Measurements from ENCODE around the gene SOX6. TPM values are rescaled to one million over a fixed set of nuclear protein-coding genes. Genes with fewer than 3 reads are reported as not detected.

Gene SOX6
- total and polyA plus RNA-seq, 2 experiments from 2014 or later, result 0.03 to 0.66 TPM

DNA sequence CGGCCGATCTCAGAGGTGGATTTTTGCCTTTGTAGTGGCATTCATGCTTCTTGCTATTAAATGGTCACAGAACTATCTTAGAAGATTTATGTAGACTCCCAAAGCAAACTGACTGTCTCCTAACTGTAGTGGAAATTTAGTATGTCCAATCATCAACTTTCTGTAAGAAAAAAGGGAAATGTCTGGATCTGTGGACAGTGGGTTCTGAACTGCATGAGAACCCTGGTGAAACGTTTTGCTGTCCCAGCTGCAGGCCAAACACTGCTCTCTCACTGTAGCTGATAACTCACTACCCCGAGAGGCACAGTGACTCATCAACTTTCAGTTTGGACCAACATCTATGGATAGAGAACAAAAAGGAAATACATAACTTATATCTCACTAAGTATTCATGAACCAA lies 387.1 kb downstream of the SOX6 start (continued):
- TF ChIP-seq, protein P1, sequence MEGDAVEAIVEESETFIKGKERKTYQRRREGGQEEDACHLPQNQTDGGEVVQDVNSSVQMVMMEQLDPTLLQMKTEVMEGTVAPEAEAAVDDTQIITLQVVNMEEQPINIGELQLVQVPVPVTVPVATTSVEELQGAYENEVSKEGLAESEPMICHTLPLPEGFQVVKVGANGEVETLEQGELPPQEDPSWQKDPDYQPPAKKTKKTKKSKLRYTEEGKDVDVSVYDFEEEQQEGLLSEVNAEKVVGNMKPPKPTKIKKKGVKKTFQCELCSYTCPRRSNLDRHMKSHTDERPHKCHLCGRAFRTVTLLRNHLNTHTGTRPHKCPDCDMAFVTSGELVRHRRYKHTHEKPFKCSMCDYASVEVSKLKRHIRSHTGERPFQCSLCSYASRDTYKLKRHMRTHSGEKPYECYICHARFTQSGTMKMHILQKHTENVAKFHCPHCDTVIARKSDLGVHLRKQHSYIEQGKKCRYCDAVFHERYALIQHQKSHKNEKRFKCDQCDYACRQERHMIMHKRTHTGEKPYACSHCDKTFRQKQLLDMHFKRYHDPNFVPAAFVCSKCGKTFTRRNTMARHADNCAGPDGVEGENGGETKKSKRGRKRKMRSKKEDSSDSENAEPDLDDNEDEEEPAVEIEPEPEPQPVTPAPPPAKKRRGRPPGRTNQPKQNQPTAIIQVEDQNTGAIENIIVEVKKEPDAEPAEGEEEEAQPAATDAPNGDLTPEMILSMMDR (conservative IDR thresholded peaks at IDR 0.05; ENCODE audit: low read depth in 2 of 2), result no peak
- TF ChIP-seq CREB1 (CRISPR knock-in tag; IDR thresholded peaks at IDR 0.05; ENCODE audit: low read depth) (no peak), STAT1 (IDR thresholded peaks at IDR 0.05; ENCODE audit: unreplicated experiment) (no peak), NANOG (IDR thresholded peaks at IDR 0.05; ENCODE audit: borderline replicate concordance) (no peak), ZNF331 (CRISPR knock-in tag; IDR thresholded peaks at IDR 0.05; ENCODE audit: low read depth) (no peak), EZH2phosphoT487 (IDR thresholded peaks at IDR 0.05; ENCODE audit: unreplicated experiment) (no peak), JUNB (IDR thresholded peaks at IDR 0.05; ENCODE audit: unreplicated experiment) (no peak), EZH2 (IDR thresholded peaks at IDR 0.05; ENCODE audit: low read depth, unreplicated experiment) (no peak)
- TF ChIP-seq, protein P2, sequence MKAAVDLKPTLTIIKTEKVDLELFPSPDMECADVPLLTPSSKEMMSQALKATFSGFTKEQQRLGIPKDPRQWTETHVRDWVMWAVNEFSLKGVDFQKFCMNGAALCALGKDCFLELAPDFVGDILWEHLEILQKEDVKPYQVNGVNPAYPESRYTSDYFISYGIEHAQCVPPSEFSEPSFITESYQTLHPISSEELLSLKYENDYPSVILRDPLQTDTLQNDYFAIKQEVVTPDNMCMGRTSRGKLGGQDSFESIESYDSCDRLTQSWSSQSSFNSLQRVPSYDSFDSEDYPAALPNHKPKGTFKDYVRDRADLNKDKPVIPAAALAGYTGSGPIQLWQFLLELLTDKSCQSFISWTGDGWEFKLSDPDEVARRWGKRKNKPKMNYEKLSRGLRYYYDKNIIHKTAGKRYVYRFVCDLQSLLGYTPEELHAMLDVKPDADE (IDR thresholded peaks at IDR 0.05), result no peak
- TF ChIP-seq, protein P3, sequence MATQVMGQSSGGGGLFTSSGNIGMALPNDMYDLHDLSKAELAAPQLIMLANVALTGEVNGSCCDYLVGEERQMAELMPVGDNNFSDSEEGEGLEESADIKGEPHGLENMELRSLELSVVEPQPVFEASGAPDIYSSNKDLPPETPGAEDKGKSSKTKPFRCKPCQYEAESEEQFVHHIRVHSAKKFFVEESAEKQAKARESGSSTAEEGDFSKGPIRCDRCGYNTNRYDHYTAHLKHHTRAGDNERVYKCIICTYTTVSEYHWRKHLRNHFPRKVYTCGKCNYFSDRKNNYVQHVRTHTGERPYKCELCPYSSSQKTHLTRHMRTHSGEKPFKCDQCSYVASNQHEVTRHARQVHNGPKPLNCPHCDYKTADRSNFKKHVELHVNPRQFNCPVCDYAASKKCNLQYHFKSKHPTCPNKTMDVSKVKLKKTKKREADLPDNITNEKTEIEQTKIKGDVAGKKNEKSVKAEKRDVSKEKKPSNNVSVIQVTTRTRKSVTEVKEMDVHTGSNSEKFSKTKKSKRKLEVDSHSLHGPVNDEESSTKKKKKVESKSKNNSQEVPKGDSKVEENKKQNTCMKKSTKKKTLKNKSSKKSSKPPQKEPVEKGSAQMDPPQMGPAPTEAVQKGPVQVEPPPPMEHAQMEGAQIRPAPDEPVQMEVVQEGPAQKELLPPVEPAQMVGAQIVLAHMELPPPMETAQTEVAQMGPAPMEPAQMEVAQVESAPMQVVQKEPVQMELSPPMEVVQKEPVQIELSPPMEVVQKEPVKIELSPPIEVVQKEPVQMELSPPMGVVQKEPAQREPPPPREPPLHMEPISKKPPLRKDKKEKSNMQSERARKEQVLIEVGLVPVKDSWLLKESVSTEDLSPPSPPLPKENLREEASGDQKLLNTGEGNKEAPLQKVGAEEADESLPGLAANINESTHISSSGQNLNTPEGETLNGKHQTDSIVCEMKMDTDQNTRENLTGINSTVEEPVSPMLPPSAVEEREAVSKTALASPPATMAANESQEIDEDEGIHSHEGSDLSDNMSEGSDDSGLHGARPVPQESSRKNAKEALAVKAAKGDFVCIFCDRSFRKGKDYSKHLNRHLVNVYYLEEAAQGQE (IDR thresholded peaks at IDR 0.05; ENCODE audit: unreplicated experiment), result no peak

DNA sequence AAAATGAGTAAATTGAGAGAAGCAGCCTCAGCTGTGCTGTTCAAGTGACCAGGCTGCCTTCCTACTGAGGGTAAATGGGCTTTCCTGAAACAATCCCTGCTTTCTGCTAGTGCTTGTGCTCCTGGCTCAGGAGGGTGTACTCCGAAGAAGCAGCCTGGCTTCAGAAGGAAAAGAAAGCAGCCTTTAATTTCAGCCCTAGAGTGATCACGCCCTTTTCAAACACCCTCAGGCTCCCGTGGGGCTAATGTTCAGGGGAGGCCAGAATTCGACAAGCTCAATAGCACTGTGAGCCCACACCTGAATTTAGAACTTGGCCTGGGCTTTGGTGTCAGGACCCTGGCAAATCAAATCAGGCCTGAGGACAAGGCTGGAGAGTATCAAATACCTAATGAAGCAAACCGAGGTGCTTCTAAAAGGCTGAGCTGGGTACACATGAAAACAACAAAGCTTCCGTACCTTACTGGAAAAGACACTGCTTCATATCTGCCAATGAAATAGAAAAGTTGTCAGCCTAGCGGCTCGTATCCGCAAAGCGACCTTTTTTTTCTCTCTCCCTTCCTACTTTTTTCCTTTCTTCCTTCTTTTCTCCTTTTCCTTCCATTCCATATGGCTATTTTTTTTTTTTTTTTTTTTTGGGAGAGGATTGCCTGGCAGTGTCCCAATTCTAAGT lies 387.8 kb downstream of the SOX6 start:
- peak overlapping the region; percentile 50; the same call in 1 of the 2 replicates for H3K27ac ChIP-seq (ENCODE audit: low read depth)
- TF ChIP-seq JUNB (IDR thresholded peaks at IDR 0.05; ENCODE audit: unreplicated experiment) (no peak), EZH2phosphoT487 (IDR thresholded peaks at IDR 0.05; ENCODE audit: unreplicated experiment) (no peak), POLR2AphosphoS5 (IDR thresholded peaks at IDR 0.05; ENCODE audit: low read depth) (no peak)
- TF ChIP-seq, protein P2 (IDR thresholded peaks at IDR 0.05), result no peak

More for the DNA sequence above, 387.8 kb downstream of the SOX6 start:
- ATAC-seq, result peak; percentile 65
- Mint-ChIP-seq H3K27me3 (ENCODE audit: insufficient read depth, low read depth, poor library complexity) (peaks cover 2% of the 10 kb centered on the region), H3K4me1 (peaks cover 14% of the 10 kb centered on the region; the same call in 2 of the 3 replicates), H3K27ac (no peak overlapping the region; the same call in 1 of the 2 replicates), H3K36me3 (ENCODE audit: low read depth) (no peaks in the 10 kb centered on the region), H3K9me3 (no peaks in the 10 kb centered on the region), H3K4me3 (no peak overlapping the region)
- H3K79me2 ChIP-seq (replicated peaks; ENCODE audit: insufficient read depth), result no peaks in the 10 kb centered on the region
- H3K4me3 ChIP-seq, result no peak overlapping the region
- no peaks in the 10 kb centered on the region for H3K27me3 ChIP-seq (ENCODE audit: insufficient read depth)
- peak; percentile 5 for DNase-seq (ENCODE audit: low spot score)
- H3K9me2 ChIP-seq (ENCODE audit: insufficient read depth), result 0 out of 2 replicates have a peak, but pooled peaks cover 3% of the 10 kb centered on the region
- H3F3A ChIP-seq (replicated peaks; ENCODE audit: low read depth), result no peaks in the 10 kb centered on the region
- no peaks in the 10 kb centered on the region for H4K20me1 ChIP-seq (replicated peaks; ENCODE audit: insufficient read depth)
- no peaks in the 10 kb centered on the region for H3K36me3 ChIP-seq (ENCODE audit: insufficient read depth)
- no peak overlapping the region for H3K4me2 ChIP-seq
- peaks cover 6% of the 10 kb centered on the region; the same call in 1 of the 2 replicates for H3K4me1 ChIP-seq (ENCODE audit: insufficient read depth)
- H2AFZ ChIP-seq, result peak overlapping the region; percentile 85; the same call in 1 of the 2 replicates

All from GM23338 (cell line).